ENCODE data around the gene TMEM229A. TPM values are rescaled to one million over a fixed set of nuclear protein-coding genes. Genes with fewer than 3 reads are reported as not detected.
"Not testable (repeated sequence)": the region's sequence is repeated elsewhere in the genome, so short reads cannot be mapped to it uniquely, and the experiment has no call there.

The TMEM229A gene
- polyA plus RNA-seq, 4 donors: 1.6 to 14.0 (median 2.4) TPM

- DNase-seq: peak in 1 of 2 donors; percentile 55
- no peak for FAIRE-seq
- H3K27me3 ChIP-seq (ENCODE audit: control insufficient read depth in 3 of 3, insufficient read depth in 3 of 3, low read length in 3 of 3): peaks cover 0 to 12% (median 11%) of the 10 kb centered on the region in 3 donors
- peaks cover 0 to 17% (median 0%) of the 10 kb centered on the region in 3 donors for H3K4me1 ChIP-seq (ENCODE audit: control insufficient read depth in 3 of 3, insufficient read depth in 2 of 3, low read depth in 1 of 3, low read length in 2 of 3)
- H3K27ac ChIP-seq (ENCODE audit: low read depth in 1 of 3, low read length in 2 of 3): peak overlapping the region in 1 of 3 donors; percentile 14
- no peaks in the 10 kb centered on the region for H3K36me3 ChIP-seq (ENCODE audit: control insufficient read depth in 3 of 3, insufficient read depth in 2 of 3, low read depth in 1 of 3, low read length in 3 of 3)
- 12 to 32% (median 23%) methylated on average over 4 of the region's 4 CpGs for WGBS, 3 donors
- H3K4me3 ChIP-seq (ENCODE audit: low read depth in 1 of 3, low read length in 3 of 3): no peak overlapping the region
- H3K9me3 ChIP-seq (ENCODE audit: control insufficient read depth in 2 of 2, insufficient read depth in 1 of 2, low read depth in 1 of 2, low read length in 1 of 2): no peaks in the 10 kb centered on the region
Measured at GRCh38 chr7:124030964-124031363, 1.9 kb downstream of the TMEM229A start.

GRCh38 chr7:124029396-124030188, 3.3 kb downstream of the TMEM229A start:
- H3K27me3 ChIP-seq (ENCODE audit: control insufficient read depth in 3 of 3, insufficient read depth in 3 of 3, low read length in 3 of 3): peaks cover 0 to 11% (median 11%) of the 10 kb centered on the region in 3 donors
- H3K36me3 ChIP-seq (ENCODE audit: control insufficient read depth in 3 of 3, insufficient read depth in 2 of 3, low read depth in 1 of 3, low read length in 3 of 3): no peaks in the 10 kb centered on the region
- peaks cover 0 to 17% (median 0%) of the 10 kb centered on the region in 3 donors for H3K4me1 ChIP-seq (ENCODE audit: control insufficient read depth in 3 of 3, insufficient read depth in 2 of 3, low read depth in 1 of 3, low read length in 2 of 3)
- H3K9me3 ChIP-seq (ENCODE audit: control insufficient read depth in 2 of 2, insufficient read depth in 1 of 2, low read depth in 1 of 2, low read length in 1 of 2): no peaks in the 10 kb centered on the region
- no peak overlapping the region for H3K4me3 ChIP-seq (ENCODE audit: low read depth in 1 of 3, low read length in 3 of 3)
- DNase-seq: peak; percentile 55 to 60
- H3K27ac ChIP-seq (ENCODE audit: low read depth in 1 of 3, low read length in 2 of 3): peak overlapping the region in 2 of 3 donors; percentile 45 to 67
- WGBS, 3 donors: 13 to 45% (median 26%) methylated on average over 4 of the region's 4 CpGs
- no peak for FAIRE-seq

- H3K9me3 ChIP-seq (ENCODE audit: control insufficient read depth in 2 of 2, insufficient read depth in 1 of 2, low read depth in 1 of 2, low read length in 1 of 2): no peaks in the 10 kb centered on the region
- DNase-seq (no peak), FAIRE-seq (no peak)
- no peak overlapping the region for H3K4me3 ChIP-seq (ENCODE audit: low read depth in 1 of 3, low read length in 3 of 3)
- 98 to 100% (median 98%) methylated on average over 1 of the region's 1 CpG for WGBS, 3 donors
- no peak overlapping the region for H3K27ac ChIP-seq (ENCODE audit: low read depth in 1 of 3, low read length in 2 of 3)
- H3K4me1 ChIP-seq (ENCODE audit: control insufficient read depth in 3 of 3, insufficient read depth in 2 of 3, low read depth in 1 of 3, low read length in 2 of 3): peaks cover 0 to 17% (median 0%) of the 10 kb centered on the region in 3 donors
- peaks cover 0 to 8% (median 0%) of the 10 kb centered on the region in 3 donors for H3K27me3 ChIP-seq (ENCODE audit: control insufficient read depth in 3 of 3, insufficient read depth in 3 of 3, low read length in 3 of 3)
- no peaks in the 10 kb centered on the region for H3K36me3 ChIP-seq (ENCODE audit: control insufficient read depth in 3 of 3, insufficient read depth in 2 of 3, low read depth in 1 of 3, low read length in 3 of 3)
Measured at GRCh38 chr7:124027236-124027635, 5.6 kb downstream of the TMEM229A start.

- H3K27ac ChIP-seq (ENCODE audit: low read depth in 1 of 3, low read length in 2 of 3); H3K27me3 ChIP-seq (ENCODE audit: control insufficient read depth in 3 of 3, insufficient read depth in 3 of 3, low read length in 3 of 3); DNase-seq; H3K36me3 ChIP-seq (ENCODE audit: control insufficient read depth in 3 of 3, insufficient read depth in 2 of 3, low read depth in 1 of 3, low read length in 3 of 3); H3K9me3 ChIP-seq (ENCODE audit: control insufficient read depth in 2 of 2, insufficient read depth in 1 of 2, low read depth in 1 of 2, low read length in 1 of 2); H3K4me1 ChIP-seq (ENCODE audit: control insufficient read depth in 3 of 3, insufficient read depth in 2 of 3, low read depth in 1 of 3, low read length in 2 of 3); H3K4me3 ChIP-seq (ENCODE audit: low read depth in 1 of 3, low read length in 3 of 3); FAIRE-seq: not testable (repeated sequence)
- 86 to 93% (median 91%) methylated on average over 2 to 3 of the region's 3 CpGs for WGBS, 3 donors
Measured at GRCh38 chr7:124024329-124024728, 8.5 kb downstream of the TMEM229A start.

GRCh38 chr7:124022551-124022950, 10.3 kb downstream of the TMEM229A start:
- no peak overlapping the region for H3K4me3 ChIP-seq (ENCODE audit: low read depth in 1 of 3, low read length in 3 of 3)
- no peaks in the 10 kb centered on the region for H3K9me3 ChIP-seq (ENCODE audit: control insufficient read depth in 2 of 2, insufficient read depth in 1 of 2, low read depth in 1 of 2, low read length in 1 of 2)
- H3K4me1 ChIP-seq (ENCODE audit: control insufficient read depth in 3 of 3, insufficient read depth in 2 of 3, low read depth in 1 of 3, low read length in 2 of 3): peaks cover 0 to 2% (median 0%) of the 10 kb centered on the region in 3 donors
- no peaks in the 10 kb centered on the region for H3K36me3 ChIP-seq (ENCODE audit: control insufficient read depth in 3 of 3, insufficient read depth in 2 of 3, low read depth in 1 of 3, low read length in 3 of 3)
- DNase-seq (no peak), FAIRE-seq (no peak)
- H3K27ac ChIP-seq (ENCODE audit: low read depth in 1 of 3, low read length in 2 of 3): no peak overlapping the region
- peaks cover 0 to 3% (median 0%) of the 10 kb centered on the region in 3 donors for H3K27me3 ChIP-seq (ENCODE audit: control insufficient read depth in 3 of 3, insufficient read depth in 3 of 3, low read length in 3 of 3)
- WGBS, 3 donors: 56 to 77% (median 57%) methylated on average over 1 of the region's 1 CpG

GRCh38 chr7:124020060-124020459, 12.8 kb downstream of the TMEM229A start:
- FAIRE-seq (peak; percentile 92), DNase-seq (peak in 1 of 2 donors; percentile 95)
- H3K4me3 ChIP-seq (ENCODE audit: low read depth in 1 of 3, low read length in 3 of 3): no peak overlapping the region
- no peaks in the 10 kb centered on the region for H3K36me3 ChIP-seq (ENCODE audit: control insufficient read depth in 3 of 3, insufficient read depth in 2 of 3, low read depth in 1 of 3, low read length in 3 of 3)
- H3K27ac ChIP-seq (ENCODE audit: low read depth in 1 of 3, low read length in 2 of 3): no peak overlapping the region
- peaks cover 0 to 2% (median 0%) of the 10 kb centered on the region in 3 donors for H3K4me1 ChIP-seq (ENCODE audit: control insufficient read depth in 3 of 3, insufficient read depth in 2 of 3, low read depth in 1 of 3, low read length in 2 of 3)
- H3K9me3 ChIP-seq (ENCODE audit: control insufficient read depth in 2 of 2, insufficient read depth in 1 of 2, low read depth in 1 of 2, low read length in 1 of 2): no peaks in the 10 kb centered on the region
- peaks cover 0 to 3% (median 0%) of the 10 kb centered on the region in 3 donors for H3K27me3 ChIP-seq (ENCODE audit: control insufficient read depth in 3 of 3, insufficient read depth in 3 of 3, low read length in 3 of 3)
- WGBS, 3 donors: 14 to 71% (median 32%) methylated on average over 1 of the region's 1 CpG

- DNase-seq (no peak), FAIRE-seq (no peak)
- H3K27me3 ChIP-seq (ENCODE audit: control insufficient read depth in 3 of 3, insufficient read depth in 3 of 3, low read length in 3 of 3): no peaks in the 10 kb centered on the region
- H3K4me1 ChIP-seq (ENCODE audit: control insufficient read depth in 3 of 3, insufficient read depth in 2 of 3, low read depth in 1 of 3, low read length in 2 of 3): no peaks in the 10 kb centered on the region
- H3K9me3 ChIP-seq (ENCODE audit: control insufficient read depth in 2 of 2, insufficient read depth in 1 of 2, low read depth in 1 of 2, low read length in 1 of 2): no peaks in the 10 kb centered on the region
- H3K36me3 ChIP-seq (ENCODE audit: control insufficient read depth in 3 of 3, insufficient read depth in 2 of 3, low read depth in 1 of 3, low read length in 3 of 3): no peaks in the 10 kb centered on the region
- no peak overlapping the region for H3K4me3 ChIP-seq (ENCODE audit: low read depth in 1 of 3, low read length in 3 of 3)
- WGBS, 3 donors: 64 to 72% (median 68%) methylated on average over 3 of the region's 3 CpGs
- H3K27ac ChIP-seq (ENCODE audit: low read depth in 1 of 3, low read length in 2 of 3): no peak overlapping the region
Measured at GRCh38 chr7:124013306-124013705, 19.6 kb downstream of the TMEM229A start.

GRCh38 chr7:124012864-124013263, 20.0 kb downstream of the TMEM229A start:
- Histone ChIP-seq H3K27me3 (ENCODE audit: control insufficient read depth in 3 of 3, insufficient read depth in 3 of 3, low read length in 3 of 3) (no peaks in the 10 kb centered on the region), H3K9me3 (ENCODE audit: control insufficient read depth in 2 of 2, insufficient read depth in 1 of 2, low read depth in 1 of 2, low read length in 1 of 2) (no peaks in the 10 kb centered on the region), H3K4me3 (ENCODE audit: low read depth in 1 of 3, low read length in 3 of 3) (no peak overlapping the region), H3K27ac (ENCODE audit: low read depth in 1 of 3, low read length in 2 of 3) (no peak overlapping the region), H3K36me3 (ENCODE audit: control insufficient read depth in 3 of 3, insufficient read depth in 2 of 3, low read depth in 1 of 3, low read length in 3 of 3) (no peaks in the 10 kb centered on the region), H3K4me1 (ENCODE audit: control insufficient read depth in 3 of 3, insufficient read depth in 2 of 3, low read depth in 1 of 3, low read length in 2 of 3) (no peaks in the 10 kb centered on the region)
- DNase-seq (no peak), FAIRE-seq (no peak)
- 90 to 94% (median 92%) methylated on average over 3 of the region's 3 CpGs for WGBS, 3 donors
